ENCODE data around the gene IVNS1ABP. TPM values are rescaled to one million over a fixed set of nuclear protein-coding genes. Genes with fewer than 3 reads are reported as not detected.
"Not testable (repeated sequence)": the region's sequence is repeated elsewhere in the genome, so short reads cannot be mapped to it uniquely, and the experiment has no call there.

Gene IVNS1ABP
- polyA plus RNA-seq, 2 of the 4 experiments (the other 2 are of a cell fraction), result 71.4 to 72.0 TPM

- Histone ChIP-seq H3K9me3 (no peaks in the 10 kb centered on the region), H3K4me2 (no peak overlapping the region), H3K4me3 (no peak overlapping the region), H3K4me1 (peaks cover 8% of the 10 kb centered on the region; the same call in 2 of the 3 replicates), H3K27ac (no peak overlapping the region)
- TF ChIP-seq EP300 (IDR thresholded peaks at IDR 0.05) (no peak), KDM5A (IDR thresholded peaks at IDR 0.05) (no peak), JUNB (IDR thresholded peaks at IDR 0.05) (no peak), HOXB13 (CRISPR knock-in tag; IDR thresholded peaks at IDR 0.05; ENCODE audit: low read depth) (no peak), POLR2A (IDR thresholded peaks at IDR 0.05; ENCODE audit: low read length) (no peak), CHD2 (IDR thresholded peaks at IDR 0.05; ENCODE audit: low read length, partially characterized antibody) (no peak), HEYL (CRISPR knock-in tag; IDR thresholded peaks at IDR 0.05) (no peak), EHMT2 (IDR thresholded peaks at IDR 0.05; ENCODE audit: low read depth) (no peak), MAZ (IDR thresholded peaks at IDR 0.05; ENCODE audit: borderline replicate concordance, low read depth, low read length) (no peak), HOXA7 (CRISPR knock-in tag; IDR thresholded peaks at IDR 0.05) (no peak), CBX8 (IDR thresholded peaks at IDR 0.05) (no peak)
- WGBS (ENCODE audit: missing lambda C conversion rate), result 79% methylated on average over 2 of the region's 2 CpGs
- ATAC-seq, result no peak
- DNase-seq (ENCODE audit: low read depth in 1 of 2, low spot score in 1 of 2), result no peak
- FAIRE-seq, result no peak
- ChIA-PET CTCF (interaction anchor here (0.6 kb wide), 1 partner anchor 423 kb away, joined by 4 read pairs; no protein-coding TSS in a partner anchor), POLR2A (no interaction called here)
Measured at GRCh38 chr1:185257950-185258208, 59.2 kb downstream of the IVNS1ABP start.

DNA sequence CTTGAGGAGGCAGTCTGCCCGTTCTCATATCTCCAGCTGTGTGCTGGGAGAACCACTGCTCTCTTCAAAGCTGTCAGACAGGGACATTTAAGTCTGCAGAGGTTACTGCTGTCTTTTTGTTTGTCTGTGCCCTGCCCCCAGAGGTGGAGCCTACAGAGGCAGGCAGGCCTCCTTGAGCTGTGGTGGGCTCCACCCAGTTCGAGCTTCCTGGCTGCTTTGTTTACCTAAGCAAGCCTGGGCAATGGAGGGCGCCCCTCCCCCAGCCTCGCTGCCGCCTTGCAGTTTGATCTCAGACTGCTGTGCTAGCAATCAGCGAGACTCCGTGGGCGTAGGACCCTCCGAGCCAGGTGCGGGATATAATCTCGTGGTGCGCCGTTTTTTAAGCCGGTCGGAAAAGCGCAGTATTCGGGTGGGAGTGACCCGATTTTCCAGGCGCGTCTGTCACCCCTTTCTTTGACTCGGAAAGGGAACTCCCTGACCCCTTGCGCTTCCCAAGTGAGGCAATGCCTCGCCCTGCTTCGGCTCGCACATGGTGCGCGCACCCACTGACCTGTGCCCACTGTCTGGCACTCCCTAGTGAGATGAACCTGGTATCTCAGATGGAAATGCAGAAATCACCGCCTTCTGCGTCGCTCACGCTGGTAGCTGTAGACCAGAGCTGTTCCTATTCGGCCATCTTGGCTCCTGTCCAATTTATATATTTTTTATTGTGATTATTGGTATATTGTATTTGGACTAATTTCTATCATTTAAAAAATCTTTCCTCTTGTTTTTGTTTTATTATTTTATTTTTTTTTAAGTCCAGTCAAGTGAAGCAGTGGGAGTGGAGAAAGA is 59.7 kb downstream of the IVNS1ABP start:
- POLR2A ChIA-PET; DNase-seq (ENCODE audit: low read depth in 1 of 2, low spot score in 1 of 2); H3K27ac ChIP-seq; H3K4me3 ChIP-seq; FAIRE-seq; H3K9me3 ChIP-seq; H3K4me1 ChIP-seq; ATAC-seq; H3K4me2 ChIP-seq: not testable (repeated sequence)
- 89% methylated on average over 17 of the region's 32 CpGs for WGBS (ENCODE audit: missing lambda C conversion rate)
- CTCF ChIA-PET, result interaction anchor here (0.6 kb wide), 1 partner anchor 423 kb away, joined by 4 read pairs; no protein-coding TSS in a partner anchor

GRCh38 chr1:185255595-185255994 is 61.4 kb downstream of the IVNS1ABP start:
- ATAC-seq; CTCF ChIA-PET; DNase-seq (ENCODE audit: low read depth in 1 of 2, low spot score in 1 of 2); H3K4me2 ChIP-seq; FAIRE-seq; H3K4me1 ChIP-seq; H3K27ac ChIP-seq; POLR2A ChIA-PET; H3K4me3 ChIP-seq; H3K9me3 ChIP-seq: not testable (repeated sequence)
- WGBS (ENCODE audit: missing lambda C conversion rate), result 86% methylated on average over 5 of the region's 6 CpGs

GRCh38 chr1:185252404-185252803 is 64.6 kb downstream of the IVNS1ABP start:
- H3K4me3 ChIP-seq; ATAC-seq; H3K9me3 ChIP-seq; H3K27ac ChIP-seq; H3K4me2 ChIP-seq; CTCF ChIA-PET; DNase-seq (ENCODE audit: low read depth in 1 of 2, low spot score in 1 of 2); POLR2A ChIA-PET; H3K4me1 ChIP-seq; FAIRE-seq: not testable (repeated sequence)
- 43% methylated on average over 1 of the region's 1 CpG for WGBS (ENCODE audit: missing lambda C conversion rate)

GRCh38 chr1:185251928-185252327 is 65.1 kb downstream of the IVNS1ABP start:
- H3K4me3 ChIP-seq; POLR2A ChIA-PET; CTCF ChIA-PET; FAIRE-seq; H3K27ac ChIP-seq; H3K4me2 ChIP-seq; DNase-seq (ENCODE audit: low read depth in 1 of 2, low spot score in 1 of 2); ATAC-seq; H3K9me3 ChIP-seq; H3K4me1 ChIP-seq: not testable (repeated sequence)
- WGBS (ENCODE audit: missing lambda C conversion rate), result 79% methylated on average over 3 of the region's 4 CpGs

DNA sequence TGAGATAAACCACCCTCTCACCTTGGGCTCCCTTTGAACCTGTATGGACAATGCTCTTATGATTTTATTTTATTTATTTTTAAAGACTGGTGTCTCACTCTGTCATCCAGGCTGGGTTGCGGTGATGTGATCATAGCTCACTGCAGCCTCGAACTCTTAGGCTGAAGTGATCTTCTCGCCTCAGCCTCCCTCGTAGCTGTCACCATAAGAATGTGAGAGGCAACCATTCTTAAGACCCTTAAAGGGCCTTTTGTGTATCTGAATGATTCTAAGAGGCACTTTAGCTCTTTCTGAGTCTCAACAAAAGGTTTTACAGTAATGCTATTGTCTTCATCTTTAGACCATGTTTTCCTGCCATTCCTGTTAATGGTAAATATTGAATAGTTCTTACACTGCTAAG is 67.0 kb downstream of the IVNS1ABP start:
- no peak overlapping the region for H3K4me3 ChIP-seq
- no peaks in the 10 kb centered on the region for H3K4me1 ChIP-seq
- ATAC-seq, result no peak
- H3K9me3 ChIP-seq, result no peaks in the 10 kb centered on the region
- ChIA-PET POLR2A (no interaction called here), CTCF (interaction anchor here (1.8 kb wide), 1 partner anchor 11 kb away, joined by 5 read pairs; no protein-coding TSS in a partner anchor)
- no peak overlapping the region for H3K4me2 ChIP-seq
- no peak for FAIRE-seq
- TF ChIP-seq CBX8 (IDR thresholded peaks at IDR 0.05) (no peak), ZSCAN20 (CRISPR knock-in tag; IDR thresholded peaks at IDR 0.05) (no peak), KDM5A (IDR thresholded peaks at IDR 0.05) (no peak), SMC3 (IDR thresholded peaks at IDR 0.05) (no peak), NPAS2 (CRISPR knock-in tag; IDR thresholded peaks at IDR 0.05; ENCODE audit: borderline replicate concordance) (no peak), FOSB (CRISPR knock-in tag; IDR thresholded peaks at IDR 0.05) (no peak), POLR2A (IDR thresholded peaks at IDR 0.05; ENCODE audit: low read length) (no peak), CHD2 (IDR thresholded peaks at IDR 0.05; ENCODE audit: low read length, partially characterized antibody) (no peak), FOXS1 (CRISPR knock-in tag; IDR thresholded peaks at IDR 0.05) (no peak), MAFK (IDR thresholded peaks at IDR 0.05; ENCODE audit: partially characterized antibody) (no peak), MAX (IDR thresholded peaks at IDR 0.05) (no peak), ZC3H11A (IDR thresholded peaks at IDR 0.05) (no peak), PHF8 (IDR thresholded peaks at IDR 0.05; ENCODE audit: borderline replicate concordance, low read depth) (no peak)
- 86% methylated on average over 4 of the region's 4 CpGs for WGBS (ENCODE audit: missing lambda C conversion rate)
- H3K27ac ChIP-seq, result no peak overlapping the region
- no peak for DNase-seq (ENCODE audit: low read depth in 1 of 2, low spot score in 1 of 2)
